Occipital lobe (tissue), 2 donors: ENCODE results near the gene AK9. TPM values are rescaled to one million over a fixed set of nuclear protein-coding genes. Genes with fewer than 3 reads are reported as not detected.

Source experiments
- DNase-seq: peaks from one replicate; lab custom pipeline; 2025; lab: John Stamatoyannopoulos, UW
- total RNA-seq: library from RNA; depleted of rRNA; stranded (reverse); fragments of >200 nt; gene quantifications from one replicate; pipeline ENCODE4 v1.2.3, GENCODE V29; 2014

Gene AK9
- total RNA-seq, 1 donor from 2014 or later = 62.2 TPM

GRCh38 chr6:109458774-109459531, 232.0 kb downstream of the AK9 start:
- no peak for DNase-seq

DNA sequence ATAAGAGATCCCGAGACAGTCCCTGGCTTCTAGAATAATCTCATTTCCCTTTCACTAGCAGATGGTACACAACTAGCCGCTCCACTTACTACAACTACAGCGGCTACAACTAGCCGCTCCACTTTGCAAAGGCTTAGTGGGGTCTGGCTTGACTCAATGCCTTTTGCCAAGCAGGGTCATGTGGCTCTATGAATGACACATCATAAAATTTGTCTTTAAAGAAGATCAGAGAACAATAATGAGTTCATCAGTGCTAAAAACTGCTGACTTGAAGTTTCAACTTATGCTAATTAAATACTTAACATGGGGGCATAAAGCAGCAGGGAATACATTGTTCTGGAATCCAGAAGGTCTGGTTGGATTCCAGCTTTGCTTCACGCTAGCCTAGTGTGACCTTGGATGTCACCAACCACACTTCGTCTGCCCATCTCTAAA, 233.4 kb downstream of the AK9 start:
- no peak for DNase-seq

- DNase-seq = no peak
Observed at GRCh38 chr6:109456710-109457561, 234.1 kb downstream of the AK9 start.

GRCh38 chr6:109456111-109456583, 234.9 kb downstream of the AK9 start:
- no peak for DNase-seq

DNA sequence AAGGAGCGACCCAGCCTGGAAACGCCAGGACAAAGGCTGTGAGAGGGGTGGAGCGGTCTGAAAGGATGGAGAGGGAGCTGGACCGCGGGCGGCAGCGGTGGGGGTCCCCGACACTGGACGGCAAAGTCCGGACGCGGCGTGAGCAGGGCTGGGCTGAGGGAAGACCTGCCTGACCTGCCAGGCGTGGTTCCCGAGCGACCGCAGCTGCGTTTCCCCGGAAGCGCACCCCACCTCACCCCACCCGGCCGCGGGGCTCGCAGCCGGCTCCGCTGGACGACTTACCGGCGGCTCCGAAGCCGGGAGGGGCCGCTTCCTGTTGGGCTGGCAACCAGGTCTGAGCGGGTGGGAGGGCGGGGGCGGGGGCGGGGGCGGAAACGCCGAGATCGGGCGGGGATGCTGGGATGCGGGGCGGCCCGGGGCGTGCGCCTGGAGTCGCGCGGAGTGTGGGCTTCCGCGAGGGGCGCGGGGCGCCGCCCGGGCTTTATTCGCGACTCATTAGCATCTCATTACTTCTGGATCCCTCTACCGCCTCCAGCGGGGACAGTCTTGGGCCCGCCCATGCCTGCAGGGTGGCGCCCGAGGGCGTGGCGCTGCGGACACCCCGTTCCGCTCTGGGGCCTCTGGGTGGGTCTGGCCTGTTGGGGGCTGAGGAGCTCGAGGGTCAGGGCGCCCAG, 235.4 kb downstream of the AK9 start, which contains the start of gene MICAL1:
Gene MICAL1 (minus strand): TSS at position 336 of the 674 bp plus-strand sequence. CDS start 1,576 bp downstream, outside the sequence.
- peak; percentile 57 for DNase-seq

- DNase-seq = no peak
Observed at GRCh38 chr6:109454496-109455436, 236.2 kb downstream of the AK9 start.

- DNase-seq = no peak
Observed at GRCh38 chr6:109453594-109454495, 237.2 kb downstream of the AK9 start.

GRCh38 chr6:109453156-109453555, 237.8 kb downstream of the AK9 start:
- DNase-seq = no peak

DNA sequence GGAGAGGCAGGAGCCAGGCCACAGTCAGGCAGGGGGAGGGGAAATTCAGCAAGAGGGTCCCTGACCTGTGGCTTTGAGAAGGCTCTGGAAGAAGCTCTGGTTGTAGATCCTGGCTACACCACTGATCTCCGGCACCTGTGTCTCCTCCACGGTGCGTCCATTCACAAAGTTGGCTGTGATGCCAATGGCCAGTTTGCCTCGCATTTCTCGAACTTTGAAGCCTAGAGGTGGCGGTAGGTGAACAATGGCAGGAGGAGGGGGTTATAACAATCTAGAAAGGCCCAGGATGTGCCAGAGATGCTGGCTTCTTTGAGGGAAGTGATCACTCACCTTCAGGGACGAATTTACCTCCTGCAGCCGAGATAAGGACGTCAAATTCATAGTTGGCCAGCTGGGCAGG, 238.8 kb downstream of the AK9 start:
- DNase-seq = no peak

- DNase-seq = no peak
Observed at GRCh38 chr6:109451376-109451775, 239.6 kb downstream of the AK9 start.

- no peak for DNase-seq
Observed at GRCh38 chr6:109450801-109451200, 240.2 kb downstream of the AK9 start.

GRCh38 chr6:109449795-109450673, 241.0 kb downstream of the AK9 start:
- DNase-seq = no peak

DNA sequence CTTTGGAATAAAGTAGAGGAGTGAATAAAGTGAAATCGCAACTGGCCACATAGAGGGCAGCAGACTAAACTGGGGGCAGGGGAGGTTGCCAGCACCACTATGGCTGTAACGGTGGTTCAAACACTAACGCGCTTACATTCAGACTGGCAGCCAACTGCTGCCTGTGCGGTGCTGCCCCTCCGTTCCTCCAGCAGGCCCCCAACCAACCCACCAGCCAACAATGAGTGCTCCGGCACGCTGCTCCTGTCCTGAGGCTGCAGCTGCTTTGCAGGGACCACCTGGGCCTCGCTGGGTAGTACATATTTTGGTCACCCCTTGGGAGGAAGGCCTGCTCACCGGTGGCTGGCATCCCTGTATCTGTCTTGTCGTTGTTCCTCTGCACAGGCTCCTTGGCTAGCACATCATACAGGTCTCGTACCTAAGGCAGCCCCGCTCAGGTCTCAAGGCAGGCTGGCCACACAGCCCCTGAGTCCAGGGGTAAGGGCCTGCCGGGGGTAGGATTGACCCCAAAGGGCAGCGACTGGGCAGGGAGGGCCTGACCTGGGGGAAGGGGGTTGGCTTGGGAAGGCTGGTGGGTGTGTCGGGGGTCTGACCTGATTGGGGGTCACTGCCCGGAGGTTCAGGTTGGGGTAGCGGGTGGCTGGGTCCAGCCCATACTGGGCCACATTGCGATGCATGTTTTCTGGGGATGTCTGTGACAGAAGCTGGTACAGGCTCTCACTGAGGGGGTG, 241.8 kb downstream of the AK9 start:
- no peak for DNase-seq

DNA sequence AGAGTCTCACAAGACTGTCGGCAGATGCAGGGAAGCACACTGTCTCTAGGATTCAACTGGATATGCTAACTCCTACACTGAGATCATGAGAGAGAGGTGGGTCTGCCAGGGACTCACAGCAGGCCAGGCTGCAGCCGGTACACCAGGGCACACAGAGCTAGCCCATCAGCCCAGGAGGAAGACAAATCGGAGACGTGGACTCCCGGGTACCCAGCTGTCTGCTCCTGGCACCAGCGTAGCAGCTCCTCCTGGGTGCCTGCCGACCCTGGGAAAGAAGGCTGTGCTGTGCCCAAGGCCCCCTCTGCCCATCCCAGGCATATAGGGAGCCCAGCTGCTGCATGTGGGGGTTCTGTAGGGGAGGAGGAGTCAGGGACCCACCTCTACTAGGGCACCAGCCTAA, 242.4 kb downstream of the AK9 start:
- no peak for DNase-seq

DNA sequence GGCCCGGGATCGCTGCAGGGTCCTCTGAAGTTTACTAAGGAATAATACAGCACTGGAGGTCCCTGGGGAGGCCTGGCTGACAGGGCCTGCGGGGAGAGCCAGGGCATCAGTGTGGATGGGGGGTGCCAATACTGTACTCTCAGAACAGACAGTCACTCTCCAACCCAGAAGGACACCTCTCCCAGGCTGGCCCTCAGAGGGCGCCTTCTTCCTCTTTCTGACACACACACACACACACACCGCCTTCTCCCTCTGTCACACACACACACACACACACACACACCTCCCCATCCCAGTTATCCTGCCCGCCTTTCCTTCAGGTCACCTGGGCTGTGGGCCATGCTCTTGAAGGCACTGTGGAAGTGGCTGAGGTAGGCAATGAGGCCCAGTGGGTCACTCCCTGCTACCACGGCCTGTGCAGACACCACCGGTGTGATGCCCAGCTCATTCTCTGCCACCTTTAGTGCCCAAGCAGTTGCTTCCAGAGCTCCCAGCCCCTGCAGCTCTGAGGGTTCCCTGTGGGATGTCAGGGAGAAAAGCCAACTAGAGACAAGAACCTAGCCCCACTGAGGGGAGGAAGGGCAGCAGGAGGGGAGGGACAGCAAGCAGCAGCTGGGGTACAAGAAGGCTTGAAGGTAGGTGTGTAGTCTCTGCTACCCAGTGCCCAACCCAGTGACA, 243.0 kb downstream of the AK9 start:
- no peak for DNase-seq

- DNase-seq = no peak
Observed at GRCh38 chr6:109447087-109447486, 243.9 kb downstream of the AK9 start.

GRCh38 chr6:109446541-109446940, 244.5 kb downstream of the AK9 start:
- DNase-seq = no peak
